Measurements from ENCODE around the gene BCL2. TPM values are rescaled to one million over a fixed set of nuclear protein-coding genes. Genes with fewer than 3 reads are reported as not detected.

Gene BCL2
- total and polyA plus RNA-seq, 9 of the 15 experiments (the other 6 are each of a cell fraction or from before 2014, with no cell fraction given): 0.10 to 1.1 (median 0.65) TPM

DNA sequence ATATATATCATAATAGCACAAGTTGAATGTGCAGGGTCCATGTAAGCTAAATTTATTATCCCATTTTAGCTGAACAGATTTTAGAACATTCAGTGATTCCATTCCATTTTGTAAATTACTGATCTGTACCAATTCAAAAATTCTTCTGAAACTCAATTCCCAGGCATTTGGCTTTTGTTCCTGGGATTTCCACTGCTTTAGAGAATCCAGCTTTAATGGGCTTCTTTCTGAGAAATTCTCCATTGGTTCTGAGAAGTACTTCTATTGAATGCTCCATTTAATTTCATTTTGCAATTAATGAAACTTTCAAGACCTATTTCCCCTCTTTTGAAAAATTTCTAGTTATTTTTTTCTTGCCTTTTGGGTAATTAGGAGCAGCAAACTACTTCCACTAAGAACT lies 36.8 kb downstream of the BCL2 start (continued):
- TF ChIP-seq, protein P1, sequence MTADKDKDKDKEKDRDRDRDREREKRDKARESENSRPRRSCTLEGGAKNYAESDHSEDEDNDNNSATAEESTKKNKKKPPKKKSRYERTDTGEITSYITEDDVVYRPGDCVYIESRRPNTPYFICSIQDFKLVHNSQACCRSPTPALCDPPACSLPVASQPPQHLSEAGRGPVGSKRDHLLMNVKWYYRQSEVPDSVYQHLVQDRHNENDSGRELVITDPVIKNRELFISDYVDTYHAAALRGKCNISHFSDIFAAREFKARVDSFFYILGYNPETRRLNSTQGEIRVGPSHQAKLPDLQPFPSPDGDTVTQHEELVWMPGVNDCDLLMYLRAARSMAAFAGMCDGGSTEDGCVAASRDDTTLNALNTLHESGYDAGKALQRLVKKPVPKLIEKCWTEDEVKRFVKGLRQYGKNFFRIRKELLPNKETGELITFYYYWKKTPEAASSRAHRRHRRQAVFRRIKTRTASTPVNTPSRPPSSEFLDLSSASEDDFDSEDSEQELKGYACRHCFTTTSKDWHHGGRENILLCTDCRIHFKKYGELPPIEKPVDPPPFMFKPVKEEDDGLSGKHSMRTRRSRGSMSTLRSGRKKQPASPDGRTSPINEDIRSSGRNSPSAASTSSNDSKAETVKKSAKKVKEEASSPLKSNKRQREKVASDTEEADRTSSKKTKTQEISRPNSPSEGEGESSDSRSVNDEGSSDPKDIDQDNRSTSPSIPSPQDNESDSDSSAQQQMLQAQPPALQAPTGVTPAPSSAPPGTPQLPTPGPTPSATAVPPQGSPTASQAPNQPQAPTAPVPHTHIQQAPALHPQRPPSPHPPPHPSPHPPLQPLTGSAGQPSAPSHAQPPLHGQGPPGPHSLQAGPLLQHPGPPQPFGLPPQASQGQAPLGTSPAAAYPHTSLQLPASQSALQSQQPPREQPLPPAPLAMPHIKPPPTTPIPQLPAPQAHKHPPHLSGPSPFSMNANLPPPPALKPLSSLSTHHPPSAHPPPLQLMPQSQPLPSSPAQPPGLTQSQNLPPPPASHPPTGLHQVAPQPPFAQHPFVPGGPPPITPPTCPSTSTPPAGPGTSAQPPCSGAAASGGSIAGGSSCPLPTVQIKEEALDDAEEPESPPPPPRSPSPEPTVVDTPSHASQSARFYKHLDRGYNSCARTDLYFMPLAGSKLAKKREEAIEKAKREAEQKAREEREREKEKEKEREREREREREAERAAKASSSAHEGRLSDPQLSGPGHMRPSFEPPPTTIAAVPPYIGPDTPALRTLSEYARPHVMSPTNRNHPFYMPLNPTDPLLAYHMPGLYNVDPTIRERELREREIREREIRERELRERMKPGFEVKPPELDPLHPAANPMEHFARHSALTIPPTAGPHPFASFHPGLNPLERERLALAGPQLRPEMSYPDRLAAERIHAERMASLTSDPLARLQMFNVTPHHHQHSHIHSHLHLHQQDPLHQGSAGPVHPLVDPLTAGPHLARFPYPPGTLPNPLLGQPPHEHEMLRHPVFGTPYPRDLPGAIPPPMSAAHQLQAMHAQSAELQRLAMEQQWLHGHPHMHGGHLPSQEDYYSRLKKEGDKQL (CRISPR knock-in tag; IDR thresholded peaks at IDR 0.05; ENCODE audit: borderline replicate concordance): no peak
- TF ChIP-seq PCBP1 (IDR thresholded peaks at IDR 0.05; ENCODE audit: low read depth, low read length, poor library complexity, severe bottlenecking) (no peak), POLR2G (IDR thresholded peaks at IDR 0.05; ENCODE audit: low read depth, low read length) (no peak), ZFPM2 (CRISPR knock-in tag; IDR thresholded peaks at IDR 0.05) (no peak), ZBTB12 (CRISPR knock-in tag; IDR thresholded peaks at IDR 0.05) (no peak)

Measured in K562 (cell line).